ENCODE data around the gene CSF3. TPM values are rescaled to one million over a fixed set of nuclear protein-coding genes. Genes with fewer than 3 reads are reported as not detected.

CSF3 gene
- total RNA-seq, 1 donor from 2014 or later: not detected

- Mint-ChIP-seq H3K27ac (ENCODE audit: unreplicated experiment) (no peak overlapping the region), H3K4me3 (ENCODE audit: unreplicated experiment) (no peak overlapping the region)
- no peak for TF ChIP-seq CTCF (IDR thresholded peaks at IDR 0.05; ENCODE audit: unreplicated experiment)
These were observed 41.3 kb downstream of the CSF3 start for GRCh38 chr17:40056379-40057015.

GRCh38 chr17:40058186-40058784 is 43.0 kb downstream of the CSF3 start:
- Mint-ChIP-seq H3K9me3 (ENCODE audit: unreplicated experiment) (no peaks in the 10 kb centered on the region), H3K36me3 (ENCODE audit: low read depth, unreplicated experiment) (peaks cover 5% of the 10 kb centered on the region), H3K27ac (ENCODE audit: unreplicated experiment) (no peak overlapping the region), H3K4me1 (ENCODE audit: unreplicated experiment) (peaks cover 27% of the 10 kb centered on the region), H3K4me3 (ENCODE audit: unreplicated experiment) (no peak overlapping the region), H3K27me3 (ENCODE audit: unreplicated experiment) (peaks cover 17% of the 10 kb centered on the region)
- no peak for TF ChIP-seq CTCF (IDR thresholded peaks at IDR 0.05; ENCODE audit: unreplicated experiment)
- DNase-seq (ENCODE audit: low spot score): no peak

More at GRCh38 chr17:40056379-40057015, 41.3 kb downstream of the CSF3 start:
- DNase-seq (ENCODE audit: low spot score): no peak
- peaks cover 10% of the 10 kb centered on the region for H3K27me3 Mint-ChIP-seq (ENCODE audit: unreplicated experiment)
- no peaks in the 10 kb centered on the region for H3K9me3 Mint-ChIP-seq (ENCODE audit: unreplicated experiment)
- H3K36me3 Mint-ChIP-seq (ENCODE audit: low read depth, unreplicated experiment): peaks cover 8% of the 10 kb centered on the region
- H3K4me1 Mint-ChIP-seq (ENCODE audit: unreplicated experiment): peaks cover 21% of the 10 kb centered on the region

- Mint-ChIP-seq H3K27me3 (ENCODE audit: unreplicated experiment) (peaks cover 16% of the 10 kb centered on the region), H3K4me3 (ENCODE audit: unreplicated experiment) (no peak overlapping the region), H3K36me3 (ENCODE audit: low read depth, unreplicated experiment) (peaks cover 5% of the 10 kb centered on the region), H3K27ac (ENCODE audit: unreplicated experiment) (no peak overlapping the region), H3K4me1 (ENCODE audit: unreplicated experiment) (peaks cover 28% of the 10 kb centered on the region), H3K9me3 (ENCODE audit: unreplicated experiment) (no peaks in the 10 kb centered on the region)
- DNase-seq (ENCODE audit: low spot score): no peak
- no peak for TF ChIP-seq CTCF (IDR thresholded peaks at IDR 0.05; ENCODE audit: unreplicated experiment)
These were observed 43.6 kb downstream of the CSF3 start for GRCh38 chr17:40058865-40059264.

- H3K4me1 Mint-ChIP-seq (ENCODE audit: unreplicated experiment): peaks cover 33% of the 10 kb centered on the region
- H3K4me3 Mint-ChIP-seq (ENCODE audit: unreplicated experiment): no peak overlapping the region
These were observed 44.7 kb downstream of the CSF3 start for GRCh38 chr17:40059729-40060475.

More at GRCh38 chr17:40059729-40060475, 44.7 kb downstream of the CSF3 start:
- Mint-ChIP-seq H3K27me3 (ENCODE audit: unreplicated experiment) (peaks cover 16% of the 10 kb centered on the region), H3K36me3 (ENCODE audit: low read depth, unreplicated experiment) (peaks cover 5% of the 10 kb centered on the region), H3K27ac (ENCODE audit: unreplicated experiment) (no peak overlapping the region), H3K9me3 (ENCODE audit: unreplicated experiment) (no peaks in the 10 kb centered on the region)
- no peak for DNase-seq (ENCODE audit: low spot score)
- TF ChIP-seq CTCF (IDR thresholded peaks at IDR 0.05; ENCODE audit: unreplicated experiment): no peak

Measured in endothelial cell (in vitro differentiated cells).